NK-92 (cell line): Measurements from ENCODE around the gene TEDC1.

Source experiments
- DNase-seq: peaks from one replicate; lab custom pipeline; 2025; ENCODE audit not compliant: unreplicated experiment; lab: John Stamatoyannopoulos, UW

The TEDC1 gene, protein sequence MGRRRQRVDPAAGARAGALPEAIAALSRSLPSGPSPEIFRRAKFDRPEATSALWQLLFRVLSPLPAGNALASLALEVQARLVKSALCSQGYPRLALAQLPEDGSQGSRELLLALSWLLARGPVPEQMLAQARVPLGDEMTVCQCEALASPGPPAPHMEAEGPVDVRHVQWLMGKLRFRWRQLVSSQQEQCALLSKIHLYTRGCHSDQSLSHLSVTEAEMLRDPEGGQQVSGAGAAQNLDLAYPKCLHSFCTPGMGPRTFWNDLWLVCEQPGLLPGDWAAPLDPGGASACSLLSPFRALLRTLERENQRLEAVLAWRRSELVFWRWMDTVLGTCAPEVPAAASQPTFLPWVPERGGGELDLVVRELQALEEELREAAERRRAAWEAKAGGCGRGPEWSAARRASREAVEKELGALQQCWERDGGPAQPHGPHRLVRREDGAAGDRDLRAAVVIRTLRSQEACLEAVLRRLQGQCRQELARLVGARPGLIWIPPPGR

DNA sequence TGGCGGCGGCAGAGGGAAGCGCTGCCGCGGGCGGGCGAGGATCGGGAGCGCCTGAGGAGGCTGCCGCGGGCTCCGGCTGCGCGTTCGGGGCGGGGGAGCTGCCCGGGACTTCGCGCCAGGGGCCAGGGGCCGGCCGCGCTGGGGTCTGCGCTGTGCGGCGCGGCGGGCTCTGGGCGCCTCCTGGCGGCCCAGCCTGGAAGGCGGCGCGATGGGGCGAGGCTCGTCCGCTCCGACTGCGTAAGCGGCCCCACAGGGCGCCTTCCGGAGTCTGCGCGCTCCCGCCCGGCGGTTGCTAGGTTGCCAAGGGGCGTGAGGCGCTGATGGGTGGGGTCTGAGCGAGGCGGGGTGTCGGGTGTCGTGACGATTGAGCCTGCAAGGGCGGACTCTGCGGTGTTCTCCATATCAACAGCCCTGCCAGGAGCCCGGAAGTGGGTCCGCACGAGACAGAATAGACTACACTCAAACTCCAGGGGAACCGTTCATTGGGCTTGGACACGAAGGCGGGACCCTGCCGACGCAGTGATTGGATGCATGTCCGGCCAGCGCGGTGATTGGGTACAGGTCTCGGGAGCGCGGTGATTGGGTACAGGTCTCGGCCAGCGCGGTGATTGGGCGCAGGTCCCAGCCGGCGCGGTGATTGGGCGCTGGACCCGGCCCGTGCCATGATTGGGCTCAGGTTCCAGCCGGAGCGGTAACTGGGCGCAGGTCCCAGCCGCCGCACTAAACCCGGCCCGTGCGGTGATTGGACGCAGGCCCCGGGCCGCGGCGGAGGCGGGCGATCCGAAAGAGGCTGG lies at the start of gene TEDC1:
TSS of gene TEDC1 (plus strand) at position 675 of the 794 bp plus-strand sequence. CDS start 130 bp downstream, outside the sequence.
- DNase-seq: peak; percentile 97

DNA sequence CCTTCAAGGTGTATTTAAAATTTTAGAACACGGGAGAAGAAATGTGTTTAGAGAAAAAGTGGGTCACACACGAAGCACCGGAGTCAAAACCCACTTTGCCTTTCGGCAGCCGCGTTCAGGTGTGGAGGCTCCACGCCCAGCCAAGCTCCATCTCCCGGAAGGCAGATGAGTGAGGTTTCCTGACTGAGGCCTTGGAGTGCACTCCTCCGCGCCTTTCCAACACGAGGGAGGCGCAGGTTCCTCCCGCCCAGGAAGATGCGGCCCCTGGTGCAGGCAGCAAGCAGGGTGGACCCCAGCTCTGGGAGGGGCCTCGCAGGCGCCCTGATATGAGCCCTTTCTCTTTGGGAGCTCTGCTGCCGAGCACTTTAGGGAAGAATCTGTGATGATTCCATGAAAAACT lies 48.9 kb upstream of the TEDC1 start:
- DNase-seq: no peak

DNA sequence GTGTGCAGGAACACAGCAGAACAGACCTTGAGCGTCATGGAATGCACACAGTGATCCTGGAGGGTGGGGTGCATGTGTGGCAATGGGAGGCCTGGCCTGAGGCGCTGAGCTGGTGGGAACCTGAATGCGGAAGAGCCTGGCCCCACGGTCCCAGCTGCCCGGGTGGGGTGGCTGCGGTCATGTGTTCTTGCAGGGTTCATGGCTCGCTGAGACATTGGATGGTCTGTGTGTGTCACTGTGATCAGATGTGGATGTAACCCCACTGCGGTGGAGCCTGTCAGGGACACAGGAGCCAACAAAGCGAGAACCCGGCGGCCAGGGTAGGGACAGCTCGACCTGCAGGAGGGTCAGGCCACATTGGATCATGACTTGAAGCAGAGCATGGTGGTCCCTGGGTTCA lies 48.2 kb upstream of the TEDC1 start:
- DNase-seq: no peak

DNA sequence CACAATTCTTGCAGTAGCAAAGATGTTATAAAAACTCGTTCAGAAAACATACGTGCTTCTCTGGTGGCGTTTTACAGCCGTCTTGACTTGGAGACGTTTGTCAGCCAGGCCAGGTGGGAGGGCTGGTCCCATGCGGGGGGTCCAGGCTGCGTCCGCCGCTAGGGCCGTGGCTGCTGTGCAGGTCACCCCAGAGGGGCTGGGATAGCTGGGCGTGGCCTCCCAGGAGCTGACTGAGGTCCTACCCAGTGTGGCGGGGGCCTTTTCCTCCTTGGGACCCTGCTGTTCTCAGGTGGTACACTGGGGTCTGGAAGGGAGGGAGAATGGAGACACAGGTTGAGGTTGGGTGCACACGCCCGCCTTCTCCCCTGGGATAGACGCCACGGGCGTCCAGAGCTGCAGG lies 46.2 kb upstream of the TEDC1 start:
- DNase-seq: no peak

DNA sequence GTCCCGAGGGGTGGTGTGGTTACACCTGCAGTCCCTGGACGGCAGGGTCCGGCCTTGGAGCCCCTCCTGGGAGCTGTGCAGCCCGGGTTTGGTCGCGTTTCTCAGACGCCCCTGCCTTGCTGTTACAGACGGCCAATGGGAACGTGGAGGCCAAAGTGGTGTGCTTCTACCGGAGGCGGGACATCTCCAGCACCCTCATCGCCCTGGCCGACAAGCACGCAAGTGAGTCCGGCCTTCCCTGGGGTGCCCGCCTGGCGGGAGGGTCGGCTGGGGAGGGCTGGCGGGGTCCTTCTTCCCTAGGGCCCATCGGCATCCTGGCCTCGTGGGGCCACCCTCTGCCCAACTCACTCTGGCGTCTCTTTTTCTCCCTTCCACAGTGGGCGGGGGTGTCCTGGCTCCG lies 45.8 kb upstream of the TEDC1 start:
- DNase-seq: no peak

DNA sequence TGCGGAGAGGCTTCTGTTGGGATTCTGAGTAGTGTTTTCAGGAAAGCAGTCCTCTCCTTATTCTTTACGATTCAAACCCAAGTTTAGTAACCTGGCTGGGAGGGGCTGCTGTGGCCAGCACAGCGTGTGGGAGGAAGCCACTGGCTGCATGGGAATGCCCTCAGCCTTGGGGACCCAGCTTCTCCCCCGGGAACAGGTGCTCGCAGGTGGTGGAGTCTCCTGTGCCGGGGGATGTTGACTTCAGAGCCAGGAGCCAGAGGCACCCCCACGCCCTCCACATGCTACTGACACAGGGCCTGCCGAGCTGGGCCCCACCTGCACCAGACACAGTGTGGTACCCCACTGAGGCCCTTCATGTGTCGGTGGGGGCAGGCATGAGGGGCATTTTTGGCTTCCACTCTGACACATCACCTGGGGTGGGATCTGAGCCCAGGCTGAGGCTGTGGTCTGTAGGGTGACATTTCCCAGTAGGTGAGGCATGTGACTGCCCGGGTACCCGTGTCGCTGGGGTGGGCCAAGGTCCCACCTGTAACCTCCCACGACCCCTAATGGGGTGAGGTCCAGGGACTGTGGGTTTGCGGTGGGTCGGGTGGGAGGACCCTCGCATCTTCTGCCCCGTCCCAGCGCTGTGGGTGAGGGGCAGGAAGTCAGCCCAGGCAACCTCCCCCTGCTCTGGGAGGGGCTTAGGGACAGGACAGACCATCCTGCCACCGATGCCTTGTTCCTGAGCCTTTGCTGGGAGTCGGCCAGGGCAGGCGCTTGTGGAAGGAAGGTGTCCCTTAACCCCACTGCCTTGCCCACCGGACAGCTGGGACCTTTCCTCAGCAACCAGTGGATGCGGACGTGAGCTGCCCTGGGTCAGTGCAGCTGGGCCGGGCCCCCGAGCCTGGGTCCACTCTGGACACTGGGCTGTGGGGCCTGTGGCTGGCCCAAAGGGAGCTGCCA lies 44.9 kb upstream of the TEDC1 start:
- DNase-seq: no peak

DNA sequence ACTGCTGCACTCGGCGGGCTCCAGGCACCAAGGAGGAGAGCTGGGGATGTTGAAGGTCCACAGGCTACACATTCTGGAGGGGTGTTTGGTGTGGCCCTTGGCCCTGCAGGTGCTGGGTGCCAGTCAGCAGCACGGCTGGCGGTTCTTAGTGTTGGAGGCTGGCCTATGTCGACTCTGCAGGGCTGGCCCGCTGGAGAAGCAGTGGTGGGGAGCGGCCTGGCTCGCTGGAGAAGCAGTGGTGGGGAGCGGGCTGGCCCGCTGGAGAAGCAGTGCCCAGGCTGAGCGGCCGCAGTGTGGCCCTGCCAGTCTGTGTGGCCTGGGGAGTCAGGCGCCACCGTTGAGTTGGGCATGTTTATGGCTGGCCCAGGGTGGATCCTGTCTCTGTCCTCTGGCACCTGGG lies 44.1 kb upstream of the TEDC1 start:
- DNase-seq: no peak

DNA sequence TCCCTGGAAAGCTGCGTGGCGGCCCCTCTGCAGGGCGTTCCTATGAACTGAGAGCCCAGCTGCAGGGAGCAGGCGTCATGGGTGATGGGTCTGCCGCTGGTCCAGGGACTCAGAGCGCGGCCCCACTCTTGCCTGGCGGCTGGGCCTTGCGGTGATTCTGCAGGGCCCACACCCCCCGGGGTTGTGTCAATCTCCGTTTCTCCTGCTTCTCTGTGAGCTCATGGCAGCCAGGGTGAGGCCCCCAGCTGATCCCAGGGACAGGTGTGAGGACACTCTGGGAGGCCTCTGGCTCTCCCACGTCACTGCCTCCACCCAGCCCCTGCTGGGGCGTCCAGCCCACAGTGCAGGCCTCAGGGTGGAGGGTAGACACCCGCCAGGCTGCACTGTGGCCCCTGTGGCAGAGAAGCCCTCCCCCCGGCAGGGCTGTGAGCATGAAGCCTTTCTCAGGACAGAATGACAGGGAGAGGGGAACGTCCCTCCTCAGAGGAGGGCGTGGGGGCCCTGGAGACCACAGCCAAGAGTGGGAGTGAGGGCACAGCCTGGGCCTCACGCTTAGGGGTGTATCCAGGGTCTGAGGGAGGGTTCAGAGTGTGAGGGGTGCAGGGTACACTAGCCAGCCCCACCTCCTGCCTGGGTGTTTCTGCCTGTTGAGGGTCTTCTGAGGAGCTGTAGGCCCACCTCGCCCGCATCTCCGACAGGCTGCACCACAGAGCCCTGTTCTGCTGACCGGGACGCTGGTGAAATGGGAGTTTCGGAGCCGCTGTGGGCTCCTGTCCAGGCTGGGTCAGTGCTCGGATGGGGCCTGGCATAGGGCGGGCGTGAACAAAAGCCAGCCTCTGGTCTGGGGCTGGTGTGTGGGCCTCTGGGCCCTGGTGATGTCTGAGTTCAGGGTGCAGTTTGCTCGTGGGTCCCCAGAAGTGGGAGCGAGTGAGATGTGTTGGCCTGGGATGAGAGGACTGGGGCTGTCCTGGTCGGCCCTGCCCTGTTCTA lies 43.1 kb upstream of the TEDC1 start:
- no peak for DNase-seq

DNA sequence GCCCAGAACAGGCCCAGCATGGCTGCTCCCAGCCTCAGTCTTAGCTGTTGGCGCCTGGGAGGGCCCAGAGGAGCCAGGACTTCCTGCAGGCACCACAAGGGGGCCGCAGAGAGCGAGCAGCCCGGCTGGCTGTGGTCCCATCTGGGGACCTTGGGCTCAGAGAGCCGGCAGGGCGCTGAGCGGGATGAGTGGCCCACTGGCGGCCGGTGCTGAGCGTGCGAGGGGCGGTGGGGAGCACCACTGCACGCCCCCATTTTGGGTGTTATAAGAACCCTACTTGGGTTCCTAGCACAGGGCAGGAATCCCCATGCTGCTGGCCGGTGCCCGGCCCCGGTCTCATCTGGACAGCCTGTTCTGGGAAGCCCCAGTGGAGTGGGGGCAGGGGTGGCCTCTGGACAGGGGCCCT lies 42.3 kb upstream of the TEDC1 start:
- no peak for DNase-seq

DNA sequence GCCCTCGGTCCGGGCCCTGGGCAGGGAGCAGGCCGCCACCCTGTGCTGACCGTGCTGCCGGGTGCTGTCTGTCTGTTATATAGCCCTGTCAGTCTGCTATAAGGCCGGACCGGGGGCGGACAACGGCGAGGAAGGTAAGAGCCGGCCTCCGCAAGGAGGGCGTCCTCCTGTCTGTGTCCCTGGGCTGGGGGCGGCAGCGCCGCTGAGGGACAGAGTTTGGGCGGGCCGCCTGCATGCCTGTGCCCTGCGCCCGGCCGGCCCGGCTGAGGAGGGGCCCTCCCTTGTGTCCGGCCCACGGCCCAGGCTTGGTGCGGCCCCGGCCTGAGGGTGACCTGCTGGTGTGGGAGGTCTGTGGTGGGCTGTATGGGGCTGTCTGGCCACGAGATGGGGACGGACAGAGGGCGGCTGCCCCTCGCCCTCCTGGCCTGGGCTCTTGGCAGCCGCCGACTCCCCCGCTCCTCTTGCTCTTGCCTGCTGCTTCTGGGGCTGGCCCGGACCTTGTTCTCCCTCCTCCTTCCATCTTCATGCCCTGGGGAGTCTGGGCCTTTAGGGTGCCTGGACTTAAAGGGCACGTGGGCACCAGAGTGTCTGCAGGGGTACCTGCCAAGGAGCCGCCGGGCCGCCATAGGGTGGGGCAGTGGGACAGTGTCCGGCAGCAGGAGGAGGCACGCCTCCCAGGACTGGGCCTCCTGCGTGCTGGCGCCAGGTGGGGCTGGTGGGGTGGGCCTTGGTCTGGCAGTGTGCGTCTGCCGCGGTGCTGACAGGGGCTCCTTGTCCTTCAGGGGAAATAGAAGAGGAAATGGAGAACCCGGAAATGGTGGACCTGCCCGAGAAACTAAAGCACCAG lies 41.5 kb upstream of the TEDC1 start:
- DNase-seq: no peak

DNA sequence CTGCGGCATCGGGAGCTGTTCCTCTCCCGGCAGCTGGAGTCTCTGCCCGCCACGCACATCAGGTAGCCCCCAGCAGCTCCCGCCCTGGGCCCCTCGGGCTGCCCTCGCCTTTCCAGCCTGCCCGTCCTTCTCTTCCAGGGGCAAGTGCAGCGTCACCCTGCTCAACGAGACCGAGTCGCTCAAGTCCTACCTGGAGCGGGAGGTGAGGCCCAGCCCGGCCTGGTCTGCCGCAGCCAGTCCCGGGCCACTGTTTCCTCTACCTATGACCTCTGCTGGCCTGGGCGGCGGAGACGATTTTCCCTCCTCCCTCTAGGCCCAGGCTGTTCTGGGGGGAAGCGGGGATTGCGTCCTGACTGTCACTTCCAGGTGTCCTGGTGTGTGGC lies 40.9 kb upstream of the TEDC1 start:
- DNase-seq: no peak

DNA sequence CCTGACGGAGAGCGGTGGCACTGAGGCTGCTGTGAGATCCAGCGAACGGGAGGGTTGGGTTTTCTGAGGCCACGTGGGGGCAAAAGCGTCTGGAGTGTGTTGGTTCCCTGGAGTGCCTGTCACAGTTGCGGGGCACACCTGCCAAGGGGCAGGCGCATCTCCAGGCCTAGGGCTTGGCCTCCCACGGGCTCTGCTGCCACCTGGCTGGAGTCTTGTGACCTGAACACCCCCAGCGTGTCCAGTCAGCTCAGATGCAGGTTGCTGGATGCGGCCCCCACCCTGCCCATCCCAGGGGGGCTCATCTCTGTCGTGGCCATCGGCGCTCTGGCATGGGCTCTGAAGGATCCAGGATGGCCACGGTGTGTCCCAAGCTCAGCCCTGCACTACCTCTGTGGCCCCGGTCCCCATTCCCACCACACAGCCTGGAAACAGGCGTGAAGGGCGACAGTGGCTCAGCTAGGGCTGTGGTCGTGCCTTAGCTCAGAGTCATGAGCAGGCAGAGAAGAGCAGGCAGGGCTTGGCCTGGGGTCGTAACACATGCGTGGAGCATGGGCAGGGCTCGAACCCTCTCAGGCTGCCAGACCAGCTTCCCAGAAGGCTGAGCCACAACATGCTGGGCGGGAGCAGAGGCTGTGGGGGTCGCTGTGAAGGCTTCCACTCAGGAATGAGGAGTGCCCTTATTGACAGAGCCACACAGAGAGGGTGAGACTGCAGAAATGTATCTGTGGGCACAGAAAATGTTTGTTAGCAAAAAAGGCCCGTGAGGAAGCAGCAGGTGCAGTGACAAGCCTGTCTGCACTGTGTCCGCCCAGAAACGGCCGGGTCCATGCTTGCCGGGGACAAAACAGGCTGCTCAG lies 40.0 kb upstream of the TEDC1 start:
- DNase-seq: no peak

DNA sequence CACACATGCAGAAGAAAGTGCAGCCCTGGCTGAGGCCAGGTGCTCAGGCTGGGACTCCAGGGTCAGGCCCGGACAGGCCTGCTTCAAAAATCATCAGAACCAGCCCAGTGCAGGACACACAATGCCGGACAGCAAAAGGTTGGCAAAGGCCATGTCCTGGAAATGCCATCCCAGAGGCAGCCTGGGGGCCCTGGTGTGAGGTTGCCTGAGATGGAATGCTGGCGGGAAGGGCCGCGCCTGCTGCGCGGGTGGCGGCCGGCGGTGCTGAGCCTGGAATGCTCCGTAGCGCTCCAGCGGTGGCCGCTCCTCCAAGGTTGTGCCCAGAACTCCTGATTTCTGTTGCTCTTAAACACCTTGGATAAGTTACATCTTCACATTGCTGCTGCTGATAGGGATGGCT lies 38.1 kb upstream of the TEDC1 start:
- DNase-seq: no peak

DNA sequence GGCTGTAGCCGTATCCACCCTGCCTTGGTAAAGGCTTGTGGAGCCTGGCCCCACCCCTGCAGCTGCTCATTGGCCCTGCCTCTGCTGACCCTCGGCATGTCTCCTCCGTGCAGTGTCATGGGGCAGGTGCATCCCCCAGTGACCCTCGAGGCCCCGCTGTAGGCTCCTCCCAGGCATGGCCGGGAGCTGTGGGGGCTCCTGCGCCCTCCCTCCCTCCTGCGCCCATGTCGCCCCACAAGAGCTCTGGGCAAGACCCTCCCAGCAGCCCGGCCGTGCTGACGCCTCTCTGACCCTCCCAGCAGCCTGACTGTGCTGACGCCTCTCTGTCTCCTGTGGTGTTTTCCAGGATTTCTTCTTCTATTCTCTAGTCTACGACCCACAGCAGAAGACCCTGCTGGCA lies 37.2 kb upstream of the TEDC1 start:
- DNase-seq: no peak

DNA sequence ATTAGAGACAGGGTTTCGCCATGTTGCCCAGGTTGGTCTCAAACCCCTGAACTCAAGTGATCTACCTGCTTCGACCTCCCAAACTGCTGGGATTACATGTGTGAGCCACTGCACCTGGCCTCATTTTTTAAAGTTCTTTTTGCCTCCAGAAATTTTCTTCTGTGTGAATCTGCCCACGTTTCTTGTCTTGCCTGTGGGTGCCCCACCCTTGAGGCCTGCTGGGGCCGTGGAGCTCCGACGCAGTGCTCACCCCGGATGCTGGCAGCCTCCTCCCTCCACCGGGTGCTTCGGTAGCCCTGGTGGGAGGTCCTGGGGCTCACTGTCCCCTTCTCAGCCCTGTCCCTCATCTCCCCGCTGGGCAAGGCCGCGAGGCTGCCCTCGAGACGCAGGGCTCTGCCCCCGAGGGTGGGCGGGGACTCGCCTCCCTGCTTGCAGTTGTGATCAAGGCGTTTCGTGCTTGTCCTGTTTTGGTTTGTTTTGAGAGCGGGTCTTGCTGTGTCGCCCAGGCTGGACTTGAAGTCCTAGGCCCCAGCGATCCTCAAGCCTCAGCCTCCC lies 35.9 kb upstream of the TEDC1 start:
- no peak for DNase-seq

DNA sequence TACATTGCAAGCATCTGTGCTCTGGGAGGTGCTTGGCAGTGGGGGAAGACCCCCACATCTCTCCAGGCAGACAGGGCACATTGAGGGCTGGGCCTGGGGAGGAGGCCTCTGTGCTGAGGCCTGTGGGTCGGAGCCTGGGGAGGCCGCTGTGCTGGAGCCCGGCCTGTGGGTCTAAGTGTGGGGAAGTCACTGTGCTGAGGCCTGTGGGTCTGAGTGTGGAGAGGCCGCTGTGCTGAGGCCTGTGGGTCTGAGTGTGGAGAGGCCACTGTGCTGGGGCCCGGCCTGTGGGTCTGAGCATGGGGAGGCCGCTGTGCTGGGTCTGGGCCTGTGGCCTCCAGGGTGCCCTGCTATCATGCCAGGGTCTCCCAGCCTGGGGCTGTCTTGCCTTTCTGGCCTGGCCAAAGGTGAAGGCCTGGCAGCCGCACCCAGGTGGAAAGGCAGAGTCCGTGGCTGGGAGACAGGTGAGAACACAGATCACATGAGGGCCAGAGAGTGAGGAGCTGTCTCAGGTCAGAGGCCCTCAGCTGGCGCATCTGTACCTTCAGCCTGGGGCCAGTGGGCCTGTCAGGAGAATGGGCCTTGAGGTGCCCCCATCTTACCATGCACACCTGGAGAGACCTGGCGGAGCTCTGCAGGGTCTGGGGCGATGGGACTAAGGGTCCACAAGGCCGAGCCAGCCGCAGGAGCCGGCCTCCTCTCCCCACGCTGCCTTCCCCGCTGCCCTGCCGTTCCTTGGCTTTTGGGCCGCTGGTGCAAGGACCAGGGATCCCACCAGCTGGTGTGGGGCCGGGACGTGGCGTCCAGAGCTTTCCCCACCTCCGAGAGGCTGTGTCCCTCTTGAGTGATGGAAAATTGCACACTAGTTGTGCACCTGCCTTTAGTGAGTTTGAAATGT lies 35.0 kb upstream of the TEDC1 start:
- no peak for DNase-seq
